ENCODE measurements around the gene MYO5A.

Gene MYO5A

DNA sequence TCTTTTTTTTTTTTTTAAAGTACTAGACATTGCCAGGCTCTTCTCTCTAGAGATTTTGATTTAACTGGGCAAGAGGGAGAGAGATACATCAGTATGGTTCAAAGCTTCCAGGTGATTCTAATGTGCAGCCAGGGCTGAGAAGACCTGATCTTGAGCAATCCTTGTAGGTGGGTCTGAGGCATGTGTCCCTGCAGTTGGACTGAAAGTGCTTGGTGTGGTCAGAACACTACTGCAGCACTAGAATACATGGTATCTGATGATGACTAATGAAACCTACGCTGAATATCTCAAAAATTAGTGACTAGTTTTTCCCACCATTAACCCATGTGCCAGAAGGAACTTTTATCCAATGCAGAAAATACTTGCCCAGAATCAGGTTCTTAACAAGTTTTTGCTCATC lies 198.7 kb downstream of the MYO5A start:
- no peak for DNase-seq (ENCODE audit: low read depth in 3 of 3)

- no peak for DNase-seq (ENCODE audit: low read depth in 3 of 3)
Observed at GRCh38 chr15:52329150-52329549, 199.5 kb downstream of the MYO5A start.

GRCh38 chr15:52328680-52329079 lies 200.0 kb downstream of the MYO5A start:
- DNase-seq (ENCODE audit: low read depth in 3 of 3), result no peak

DNA sequence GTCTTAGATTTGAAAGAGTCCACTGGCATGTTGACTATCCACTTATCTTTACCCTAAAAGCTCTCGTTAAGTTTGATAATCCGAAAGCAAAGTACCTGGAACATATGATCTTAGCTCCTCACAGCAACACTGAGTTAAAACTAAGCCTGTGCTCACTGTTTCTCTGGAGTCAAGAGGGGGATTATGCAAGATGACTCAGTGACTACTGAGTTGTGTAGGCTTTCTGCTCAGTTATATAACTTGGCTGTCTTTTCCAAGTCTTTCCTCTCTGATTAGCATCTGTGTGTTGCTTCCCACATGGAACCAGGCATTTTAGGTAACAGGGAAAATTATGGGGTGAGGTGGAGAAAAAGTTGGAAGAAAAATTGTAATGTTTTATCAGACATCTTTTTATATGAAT lies 201.9 kb downstream of the MYO5A start:
- DNase-seq (ENCODE audit: low read depth in 3 of 3), result no peak

DNA sequence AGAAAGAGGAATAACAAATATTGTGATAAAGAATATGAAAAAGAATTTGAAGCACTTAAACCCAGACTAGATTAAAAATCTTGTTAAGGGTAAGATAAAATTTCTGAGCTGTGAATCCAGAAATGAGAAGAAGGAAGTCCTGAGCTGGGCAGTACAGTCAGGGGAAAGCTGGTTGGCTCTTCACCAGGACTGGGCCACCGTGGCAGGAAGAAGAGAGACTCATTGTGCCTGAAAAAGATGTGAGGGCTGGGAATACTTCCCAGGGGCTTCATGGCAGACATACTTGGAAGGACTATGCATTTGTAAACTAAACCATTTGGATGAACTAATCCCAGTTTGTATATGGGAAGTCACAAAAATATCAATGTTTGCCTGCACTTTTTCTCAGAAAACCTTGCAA lies 204.6 kb downstream of the MYO5A start:
- no peak for DNase-seq (ENCODE audit: low read depth in 3 of 3)

- DNase-seq (ENCODE audit: low read depth in 3 of 3), result no peak
Observed at GRCh38 chr15:52318729-52319500, 209.8 kb downstream of the MYO5A start.

DNA sequence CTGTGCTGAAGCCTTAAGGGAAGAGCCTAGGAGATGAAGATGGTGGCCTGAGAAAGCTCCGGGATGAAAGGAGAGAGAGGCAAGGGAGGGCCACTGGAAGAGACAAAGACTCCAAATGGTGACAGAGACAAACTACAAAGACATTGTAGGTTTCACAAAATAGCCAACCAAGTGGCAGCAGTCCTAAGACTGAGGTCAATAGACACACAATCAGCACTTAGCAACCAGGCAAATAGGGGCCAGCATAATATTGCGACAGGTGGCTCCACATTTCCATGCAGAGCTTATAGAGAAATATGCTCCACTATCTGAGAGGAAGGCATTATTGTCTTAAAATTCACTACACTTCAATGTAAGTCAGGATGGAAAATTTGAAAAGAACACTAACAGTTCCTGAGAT lies 211.0 kb downstream of the MYO5A start:
- DNase-seq (ENCODE audit: low read depth in 3 of 3), result no peak

DNA sequence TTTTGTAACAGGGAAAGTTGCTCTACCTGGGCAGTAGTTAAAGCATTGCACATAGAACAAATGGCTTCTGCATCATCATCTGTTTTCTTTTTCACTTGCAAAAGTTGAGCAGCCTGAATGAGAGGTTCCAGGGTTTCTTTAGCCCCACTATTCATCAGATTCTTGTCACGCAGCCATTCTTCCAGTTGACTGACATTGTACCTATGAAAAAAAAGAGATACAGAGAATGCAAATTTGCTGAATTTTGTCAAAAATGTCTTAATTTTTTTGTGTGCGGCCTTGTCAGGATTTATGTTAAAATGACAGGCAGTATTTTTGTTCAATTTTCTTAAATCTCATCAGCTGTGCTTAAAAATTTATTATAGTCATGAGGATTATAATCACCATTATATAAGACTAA lies 211.7 kb downstream of the MYO5A start:
- DNase-seq (ENCODE audit: low read depth in 3 of 3), result no peak

DNA sequence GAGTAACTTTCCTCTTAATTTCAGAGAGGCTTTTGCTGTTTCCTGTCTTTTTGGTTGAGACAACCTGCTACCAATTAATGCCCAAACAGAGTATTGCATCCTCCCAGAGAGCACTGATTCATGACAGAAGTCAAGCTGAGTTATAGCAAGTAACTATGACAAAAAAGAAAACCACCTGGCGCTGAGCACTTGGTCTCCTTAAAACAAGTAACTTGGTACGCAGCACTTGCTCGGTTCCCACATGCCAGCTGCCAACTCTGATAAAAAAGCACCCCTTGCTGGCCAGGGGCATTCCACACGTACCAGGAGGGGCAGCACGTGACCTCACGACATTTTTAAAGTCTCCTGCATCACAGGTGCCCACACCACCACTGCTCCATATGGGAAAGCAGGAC lies 219.5 kb downstream of the MYO5A start:
- DNase-seq (ENCODE audit: low read depth in 3 of 3), result no peak

DNA sequence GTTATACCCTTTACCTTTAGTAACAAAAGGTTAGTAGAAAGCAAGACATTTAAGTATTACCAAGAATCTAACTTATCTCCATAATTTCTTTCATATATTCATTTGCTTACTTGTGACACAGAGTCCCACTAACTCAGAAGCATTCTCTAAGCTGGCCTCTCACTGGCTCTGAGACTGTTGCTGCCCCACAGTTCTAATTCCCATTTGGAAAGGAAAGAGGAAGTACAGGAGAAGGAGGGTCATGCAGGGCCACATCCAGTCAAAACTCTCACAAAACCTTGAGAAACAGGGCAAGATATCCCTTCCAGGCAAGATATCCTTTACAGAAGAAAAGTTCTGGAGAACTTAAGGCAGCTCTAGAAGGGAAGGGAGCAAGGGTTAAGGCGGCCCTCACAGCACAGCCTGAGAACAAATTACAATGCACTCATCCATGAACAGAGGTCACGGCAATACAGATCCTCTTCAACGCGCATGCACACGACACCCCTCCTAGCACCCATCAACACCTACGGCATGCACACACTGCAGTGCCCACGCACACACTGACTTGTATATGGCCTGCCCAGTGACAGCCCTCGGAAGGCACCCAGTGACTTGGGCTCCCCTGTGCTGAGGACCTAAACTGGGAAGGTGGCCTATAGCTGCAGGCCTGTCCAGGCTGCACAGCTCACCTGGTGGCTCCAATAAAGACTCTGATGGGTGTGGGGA lies 220.1 kb downstream of the MYO5A start:
- no peak for DNase-seq (ENCODE audit: low read depth in 3 of 3)

DNA sequence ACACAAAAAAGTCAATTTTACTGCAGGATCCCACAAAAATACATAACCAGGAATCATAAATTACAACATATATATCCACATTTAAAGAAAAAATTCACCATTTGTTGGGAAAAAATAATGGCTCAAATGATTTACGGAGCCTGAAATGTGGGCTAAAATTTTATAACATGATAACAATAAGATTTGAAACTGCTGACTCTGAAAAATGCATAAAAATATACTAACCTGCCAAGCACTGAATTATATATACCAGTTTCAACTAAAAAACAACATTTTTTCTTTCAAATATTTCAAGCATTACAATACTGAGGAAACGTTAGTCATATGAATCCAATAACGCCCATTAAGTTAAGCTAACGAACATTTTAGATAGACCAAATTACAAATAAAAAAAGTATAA lies 220.8 kb downstream of the MYO5A start:
- no peak for DNase-seq (ENCODE audit: low read depth in 3 of 3)

DNA sequence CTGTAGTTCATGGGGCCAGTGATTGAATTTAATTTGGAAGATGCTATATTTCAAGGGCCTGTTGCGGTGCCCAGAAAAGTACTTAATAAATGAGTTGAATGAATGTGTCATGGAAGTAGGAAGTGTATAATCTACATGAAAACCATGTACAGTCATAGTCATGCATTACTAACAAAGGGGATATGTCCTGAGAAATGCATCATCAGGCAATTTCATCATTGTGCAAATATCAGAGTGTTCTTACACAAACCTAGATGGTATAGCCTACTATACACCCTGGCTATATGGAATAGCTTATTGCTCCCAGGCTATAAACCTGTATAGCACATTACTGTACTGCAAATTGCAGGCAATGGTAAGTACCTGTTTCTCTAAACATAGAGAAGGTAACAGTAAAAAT lies 222.4 kb downstream of the MYO5A start:
- no peak for DNase-seq (ENCODE audit: low read depth in 3 of 3)

- no peak for DNase-seq (ENCODE audit: low read depth in 3 of 3)
Observed at GRCh38 chr15:52303093-52303772, 225.4 kb downstream of the MYO5A start.

- no peak for DNase-seq (ENCODE audit: low read depth in 3 of 3)
Observed at GRCh38 chr15:52301265-52301847, 227.3 kb downstream of the MYO5A start.

DNA sequence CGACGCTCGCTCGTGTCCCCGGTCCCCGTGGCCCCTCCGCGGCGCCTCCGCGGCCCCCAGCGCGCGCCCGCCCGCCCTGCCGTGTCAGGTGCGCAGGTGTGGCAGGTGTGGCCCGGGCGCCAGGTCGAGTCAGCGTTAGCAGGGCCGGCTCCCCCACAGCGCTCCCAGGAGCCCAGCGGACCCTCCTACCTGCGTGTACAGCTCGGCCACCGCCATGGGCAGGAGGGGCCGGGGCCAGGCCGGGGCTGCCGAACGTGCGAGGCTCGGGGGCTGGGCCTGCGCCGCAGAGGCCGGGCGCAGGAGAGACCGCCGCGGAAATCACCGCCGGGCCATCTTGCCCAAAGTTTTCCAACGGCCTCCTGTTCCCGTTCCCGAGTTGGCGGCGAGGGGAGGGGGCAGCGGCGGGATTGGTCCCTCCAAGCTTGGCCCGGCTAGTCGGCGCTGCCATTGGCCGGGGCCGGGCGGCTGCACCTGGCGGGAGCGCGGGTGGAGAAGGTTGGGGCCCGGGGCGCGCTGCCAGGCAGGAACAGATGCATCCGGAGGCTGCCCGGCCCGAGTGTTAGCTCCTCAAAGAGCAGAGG lies 233.2 kb downstream of the MYO5A start, which contains the start of gene MYO5C:
TSS of gene MYO5C (minus strand) at position 384 of the 581 bp plus-strand sequence. CDS start at position 216, 168 bp downstream.
- no peak for DNase-seq (ENCODE audit: low read depth in 3 of 3)

- no peak for DNase-seq (ENCODE audit: low read depth in 3 of 3)
Observed at GRCh38 chr15:52294881-52295420, 233.7 kb downstream of the MYO5A start.

- DNase-seq (ENCODE audit: low read depth in 3 of 3), result no peak
Observed at GRCh38 chr15:52292780-52293392, 235.8 kb downstream of the MYO5A start.

DNA sequence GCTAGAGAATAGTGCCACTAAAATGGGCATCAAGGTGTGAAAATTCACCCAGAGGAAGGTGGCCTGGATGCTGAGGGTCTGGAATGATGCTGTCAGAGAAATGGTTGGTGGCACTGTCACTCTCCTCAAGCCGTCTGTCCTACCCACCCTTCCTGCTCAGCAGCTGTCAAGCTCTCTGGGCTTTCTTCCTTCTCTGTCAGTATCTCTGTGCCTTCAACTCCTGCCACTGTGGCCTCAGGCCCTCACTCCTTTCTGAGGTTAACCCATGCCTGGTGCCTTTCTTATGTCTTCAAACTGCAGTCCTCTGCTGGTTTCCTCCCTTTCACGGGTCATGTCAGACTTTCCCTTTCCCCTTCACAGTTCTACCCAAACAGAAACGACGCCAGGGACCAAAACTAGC lies 237.5 kb downstream of the MYO5A start:
- DNase-seq (ENCODE audit: low read depth in 3 of 3), result no peak

- no peak for DNase-seq (ENCODE audit: low read depth in 3 of 3)
Observed at GRCh38 chr15:52290800-52291199, 237.9 kb downstream of the MYO5A start.

DNA sequence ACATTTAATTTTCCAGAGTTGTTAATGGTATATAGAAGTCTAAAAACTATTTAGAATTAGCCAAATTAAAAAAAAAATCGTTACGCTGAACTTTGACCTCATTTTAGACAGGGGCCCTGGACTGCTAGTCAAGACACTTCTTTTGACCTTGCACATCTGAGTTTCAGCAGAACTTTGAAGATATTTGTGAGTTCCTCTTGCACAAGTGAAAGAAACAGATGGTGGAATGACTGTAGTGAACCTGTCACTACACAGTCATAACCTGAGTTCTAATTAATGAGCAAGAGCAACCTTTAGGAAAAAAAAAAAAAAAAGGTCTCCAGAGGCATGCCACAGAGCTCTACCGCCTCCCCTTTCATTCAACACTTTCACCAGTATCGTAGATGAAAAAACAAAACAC lies 238.4 kb downstream of the MYO5A start:
- no peak for DNase-seq (ENCODE audit: low read depth in 3 of 3)

DNA sequence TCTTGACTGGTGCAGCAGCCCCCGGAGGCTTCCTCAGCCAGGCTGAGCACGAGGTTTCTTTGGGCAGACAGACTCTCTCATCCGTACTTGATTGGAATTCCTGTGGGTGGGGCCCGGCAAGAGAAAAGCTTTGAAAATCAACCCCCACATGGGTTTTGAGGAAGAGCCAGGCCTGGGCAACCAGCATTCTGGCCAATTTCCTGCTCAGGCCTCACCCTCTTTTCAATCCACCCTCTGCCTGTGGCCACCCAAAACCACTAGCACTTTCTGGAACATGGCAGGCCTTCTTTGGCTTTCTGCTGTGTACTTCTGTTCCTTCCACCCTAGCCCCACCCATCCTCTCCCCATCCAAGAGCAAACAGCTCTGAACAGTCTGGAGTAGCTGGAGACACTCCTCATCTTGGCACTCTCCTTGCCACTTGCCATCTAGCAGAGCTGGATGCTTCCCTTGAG lies 239.0 kb downstream of the MYO5A start:
- no peak for DNase-seq (ENCODE audit: low read depth in 3 of 3)
